ENCODE results near the gene INO80D. TPM values are rescaled to one million over a fixed set of nuclear protein-coding genes. Genes with fewer than 3 reads are reported as not detected.

INO80D gene
- total RNA-seq, 4 donors from 2014 or later = 11.0 to 28.6 (median 21.2) TPM

DNA sequence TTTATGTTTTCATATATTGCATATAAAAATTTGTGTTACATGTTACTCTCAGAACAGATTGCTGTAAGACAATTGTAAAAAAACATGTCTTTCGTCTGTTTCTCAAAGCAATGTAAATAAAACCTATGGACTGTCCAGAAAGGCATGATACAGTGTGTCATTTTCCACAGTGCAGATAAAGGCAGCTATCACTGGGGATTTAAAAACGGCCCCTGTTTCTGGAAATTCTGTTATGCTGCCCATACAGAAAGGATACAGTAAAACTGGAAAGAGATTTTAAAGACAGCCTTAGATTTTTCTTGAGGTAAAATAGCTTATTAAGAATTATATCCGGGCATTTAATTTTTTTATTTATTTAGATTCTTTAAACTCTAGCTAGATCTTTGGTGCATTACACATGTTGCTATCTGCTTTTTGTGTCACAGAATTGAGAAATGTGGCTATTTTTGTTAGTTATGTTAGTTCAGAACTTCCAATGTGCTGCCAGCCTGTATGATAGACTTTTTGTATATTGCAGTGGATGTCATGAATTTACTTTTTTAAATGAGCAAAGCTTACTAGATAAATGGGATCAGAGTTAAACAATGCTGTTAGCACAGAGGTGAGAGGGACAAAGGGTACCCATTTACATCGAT, 859 bp upstream of the INO80D start:
- WGBS, 2 donors (ENCODE audit: low coverage in 1 of 2) = 0 to 2% methylated on average over 4 of the region's 4 CpGs
- Histone ChIP-seq H3K27me3 (no peaks in the 10 kb centered on the region), H3K36me3 (peaks cover 0 to 9% of the 10 kb centered on the region in 2 donors), H3K4me3 (peak overlapping the region; percentile 96 to 98), H3K27ac (peak overlapping the region; percentile 89 to 99 (median 99)), H3K4me1 (peaks cover 0 to 52% (median 0%) of the 10 kb centered on the region in 3 donors), H3K9me3 (no peaks in the 10 kb centered on the region)
- no peak for TF ChIP-seq EP300 (IDR thresholded peaks at IDR 0.05)
- TF ChIP-seq, protein P1, sequence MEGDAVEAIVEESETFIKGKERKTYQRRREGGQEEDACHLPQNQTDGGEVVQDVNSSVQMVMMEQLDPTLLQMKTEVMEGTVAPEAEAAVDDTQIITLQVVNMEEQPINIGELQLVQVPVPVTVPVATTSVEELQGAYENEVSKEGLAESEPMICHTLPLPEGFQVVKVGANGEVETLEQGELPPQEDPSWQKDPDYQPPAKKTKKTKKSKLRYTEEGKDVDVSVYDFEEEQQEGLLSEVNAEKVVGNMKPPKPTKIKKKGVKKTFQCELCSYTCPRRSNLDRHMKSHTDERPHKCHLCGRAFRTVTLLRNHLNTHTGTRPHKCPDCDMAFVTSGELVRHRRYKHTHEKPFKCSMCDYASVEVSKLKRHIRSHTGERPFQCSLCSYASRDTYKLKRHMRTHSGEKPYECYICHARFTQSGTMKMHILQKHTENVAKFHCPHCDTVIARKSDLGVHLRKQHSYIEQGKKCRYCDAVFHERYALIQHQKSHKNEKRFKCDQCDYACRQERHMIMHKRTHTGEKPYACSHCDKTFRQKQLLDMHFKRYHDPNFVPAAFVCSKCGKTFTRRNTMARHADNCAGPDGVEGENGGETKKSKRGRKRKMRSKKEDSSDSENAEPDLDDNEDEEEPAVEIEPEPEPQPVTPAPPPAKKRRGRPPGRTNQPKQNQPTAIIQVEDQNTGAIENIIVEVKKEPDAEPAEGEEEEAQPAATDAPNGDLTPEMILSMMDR (IDR thresholded peaks at IDR 0.05) = no peak
- TF ChIP-seq POLR2A (IDR thresholded peaks at IDR 0.05) = no peak
- no peak for TF ChIP-seq POLR2AphosphoS5 (IDR thresholded peaks at IDR 0.05)
- no peak for ATAC-seq

DNA sequence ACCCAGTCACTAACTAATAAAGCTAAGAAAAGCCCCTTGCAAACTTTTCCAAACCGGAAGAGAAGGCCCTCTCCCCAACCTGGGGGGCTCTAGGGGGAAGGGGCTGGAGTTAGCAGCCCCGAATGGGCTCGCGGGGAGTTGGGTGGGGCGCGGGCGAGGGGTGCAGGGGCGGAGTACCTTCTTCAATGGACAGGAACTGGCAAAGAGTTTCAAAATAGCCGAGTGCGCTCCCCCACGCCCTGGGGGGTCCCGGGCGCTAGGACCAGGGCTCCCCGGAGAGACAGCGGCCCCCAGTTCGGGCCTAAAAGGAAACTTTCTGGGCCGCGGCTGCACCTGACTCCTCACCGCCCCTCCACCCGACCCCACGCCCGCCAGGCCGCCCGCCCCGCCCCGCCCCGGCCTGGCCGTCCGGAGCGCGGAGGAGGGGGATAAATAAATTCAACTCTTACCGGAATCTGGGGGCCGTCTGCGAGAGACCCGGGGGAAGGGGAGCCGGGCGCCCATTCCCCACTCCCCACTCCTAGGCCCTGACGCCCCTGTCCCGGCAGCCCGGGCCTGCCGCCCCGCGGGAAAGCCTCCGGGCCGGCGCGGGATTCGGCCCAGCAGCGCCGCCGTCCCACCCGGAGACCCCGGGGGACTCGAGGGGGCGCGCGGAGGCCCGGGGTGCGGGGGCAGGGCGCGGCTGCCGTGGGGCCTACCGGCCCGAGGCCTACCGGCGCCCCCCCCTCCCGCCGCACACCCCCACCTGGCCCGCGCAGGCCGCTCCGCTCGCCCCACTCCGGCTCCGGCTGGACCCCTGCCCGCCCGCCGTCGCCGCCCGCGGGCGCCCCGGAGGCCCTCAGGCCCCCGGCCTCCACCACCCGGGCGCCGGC, 868 bp downstream of the INO80D start:
- peak; percentile 45 for ATAC-seq
- Histone ChIP-seq H3K27ac (peak overlapping the region; percentile 89 to 99 (median 99)), H3K27me3 (no peaks in the 10 kb centered on the region), H3K36me3 (peaks cover 0 to 4% of the 10 kb centered on the region in 2 donors), H3K9me3 (no peaks in the 10 kb centered on the region), H3K4me3 (peak overlapping the region; percentile 96 to 98), H3K4me1 (peaks cover 0 to 57% (median 0%) of the 10 kb centered on the region in 3 donors)
- WGBS, 2 donors (ENCODE audit: low coverage in 1 of 2) = no CpG with 5 or more reads among the region's 88 CpGs
- TF ChIP-seq POLR2AphosphoS5 (IDR thresholded peaks at IDR 0.05) = no peak

DNA sequence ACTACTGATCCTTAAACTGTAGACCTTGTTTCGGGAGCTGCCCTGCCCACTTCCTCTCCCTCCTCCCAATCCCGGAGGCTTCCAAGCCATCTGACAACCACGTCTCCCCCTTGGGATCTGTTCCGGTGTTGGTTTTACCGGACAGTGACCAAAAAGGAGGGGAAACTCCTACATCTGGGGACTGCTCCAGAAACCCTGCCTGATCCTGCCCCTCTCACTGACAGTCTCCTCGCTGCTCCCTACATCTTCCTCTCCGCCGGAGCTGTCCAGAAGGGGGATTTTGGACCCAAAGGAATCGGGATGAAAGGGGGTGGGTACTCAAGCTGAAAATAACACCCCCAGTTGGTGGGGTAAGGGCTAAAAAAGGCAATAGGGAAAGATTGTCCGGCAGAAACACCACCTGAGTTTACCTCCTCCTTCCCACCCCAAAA, 1.5 kb downstream of the INO80D start:
- ATAC-seq = peak; percentile 82
- Histone ChIP-seq H3K27ac (peak overlapping the region; percentile 89 to 99 (median 99)), H3K36me3 (no peaks in the 10 kb centered on the region), H3K4me1 (peaks cover 0 to 63% (median 0%) of the 10 kb centered on the region in 3 donors), H3K27me3 (no peaks in the 10 kb centered on the region), H3K9me3 (no peaks in the 10 kb centered on the region), H3K4me3 (peak overlapping the region; percentile 96 to 98)
- peak; percentile 31 to 53 for TF ChIP-seq POLR2A (IDR thresholded peaks at IDR 0.05)
- TF ChIP-seq, protein P1 (IDR thresholded peaks at IDR 0.05) = peak in 2 of 4 experiments; percentile 2 to 5
- peak; percentile 81 for TF ChIP-seq POLR2AphosphoS5 (IDR thresholded peaks at IDR 0.05)
- TF ChIP-seq EP300 (IDR thresholded peaks at IDR 0.05) = no peak
- 0 to 3% methylated on average over 5 to 8 of the region's 10 CpGs for WGBS, 2 donors (ENCODE audit: low coverage in 1 of 2)

DNA sequence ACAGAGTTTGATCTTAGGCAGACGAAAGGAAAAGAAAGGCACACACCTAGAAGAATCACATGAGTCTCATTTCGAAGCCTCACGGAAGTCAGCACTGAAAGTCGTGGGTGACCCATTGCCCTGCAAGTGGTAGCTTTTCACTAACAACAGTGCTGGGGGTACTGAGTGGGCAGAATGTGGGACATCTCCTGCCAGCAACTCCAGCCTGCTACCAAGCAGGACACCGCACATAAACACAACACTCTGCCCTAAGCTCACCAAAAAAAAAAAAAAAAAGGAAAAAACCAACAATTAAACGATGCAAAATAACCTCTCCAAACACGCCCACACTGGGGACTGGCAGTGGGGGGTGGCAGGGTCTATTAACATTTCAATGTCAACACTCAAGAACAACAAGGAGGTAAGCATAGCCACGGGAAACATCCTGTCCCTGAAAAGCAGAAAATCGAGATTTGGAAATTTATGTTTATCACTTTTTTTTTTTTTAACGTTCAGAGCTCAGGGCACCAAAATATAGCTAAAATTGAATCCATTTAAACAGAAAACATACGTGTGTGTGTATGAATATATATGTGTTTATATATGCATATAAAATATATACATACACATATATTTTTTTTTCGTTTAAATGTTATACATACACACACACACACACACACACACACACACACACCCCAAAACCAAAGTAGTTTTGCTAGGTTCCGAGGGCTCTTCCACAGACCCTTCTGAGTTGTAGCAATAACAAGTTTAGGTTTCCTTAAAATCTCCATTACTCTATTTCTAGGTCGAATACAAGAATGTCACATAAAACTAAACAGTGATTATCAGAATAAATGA, 2.2 kb downstream of the INO80D start:
- Histone ChIP-seq H3K4me1 (peaks cover 0 to 59% (median 0%) of the 10 kb centered on the region in 3 donors), H3K36me3 (no peaks in the 10 kb centered on the region), H3K27ac (peak overlapping the region; percentile 89 to 99 (median 99)), H3K9me3 (no peaks in the 10 kb centered on the region), H3K4me3 (peak overlapping the region; percentile 96 to 98), H3K27me3 (no peaks in the 10 kb centered on the region)
- ATAC-seq = no peak
- no peak for TF ChIP-seq POLR2A (IDR thresholded peaks at IDR 0.05)
- TF ChIP-seq POLR2AphosphoS5 (IDR thresholded peaks at IDR 0.05) = no peak
- TF ChIP-seq, protein P1 (IDR thresholded peaks at IDR 0.05) = no peak
- no peak for TF ChIP-seq EP300 (IDR thresholded peaks at IDR 0.05)
- 8% methylated on average over 11 to 14 of the region's 14 CpGs for WGBS, 2 donors (ENCODE audit: low coverage in 1 of 2)
